K562 (cell line): Measurements from ENCODE around the gene MTG2. TPM values are rescaled to one million over a fixed set of nuclear protein-coding genes. Genes with fewer than 3 reads are reported as not detected.

ENCODE experiments used
- CAMTA2 ChIP-seq: fragments of 250-450 bp; sonication (Bioruptor Pico); conservative IDR thresholded peaks from 2 replicates; pipeline ENCODE4 v1.5.1; 2022
- COPS2 ChIP-seq: fragments of 450-650 bp; conservative IDR thresholded peaks from 2 replicates; pipeline ENCODE4 v1.6.1; 2016; ENCODE audit warnings: mild to moderate bottlenecking, moderate library complexity
- CUX1 ChIP-seq: fragments of 200-800 bp; sonication (Bioruptor generic); IDR thresholded peaks from 2 replicates; pipeline ENCODE4 v1.6.1; 2016; ENCODE audit warnings: missing genetic modification characterization, missing compliant biosample characterization
- FOXA3 ChIP-seq, 2 experiments: fragments of 450-650 bp in 1 of 2; sonication (generic) in 1 of 2; formaldehyde crosslinking; IDR thresholded peaks in 1 of 2; conservative IDR thresholded peaks in 1 of 2; 2 replicates each; pipeline versions ENCODE4 v1.4.0 to v1.8.0; 2020 to 2022; ENCODE audit warnings: mild to moderate bottlenecking in 2 of 2, missing genetic modification reagents in 1 of 2
- MED1 ChIP-seq: sonication (generic); formaldehyde crosslinking; IDR thresholded peaks from 2 replicates; pipeline ENCODE4 v1.8.1; 2023; ENCODE audit warnings: missing genetic modification reagents, borderline replicate concordance
- NEUROD1 ChIP-seq: fragments of 150-350 bp; IDR thresholded peaks from 2 replicates; pipeline ENCODE4 v1.6.1; 2014; ENCODE audit warnings: borderline replicate concordance, low read length, low read depth; ENCODE audit not compliant: partially characterized antibody
- NUFIP1 ChIP-seq: fragments of 450-650 bp; IDR thresholded peaks from 2 replicates; pipeline ENCODE4 v1.6.1; 2018; ENCODE audit not compliant: partially characterized antibody
- PBX2 ChIP-seq, 2 experiments: IDR thresholded peaks in 1 of 2; conservative IDR thresholded peaks in 1 of 2; 2 replicates each; pipeline ENCODE4 v1.6.1; 2016; ENCODE audit warnings: low read depth in 2 of 2, mild to moderate bottlenecking in 1 of 2, missing compliant biosample characterization in 1 of 2, missing genetic modification characterization in 1 of 2, moderate library complexity in 1 of 2
- POLR2A ChIP-seq: fragments of 450-650 bp; conservative IDR thresholded peaks from 2 replicates; pipeline ENCODE4 v1.6.1; 2016
- RAD51 ChIP-seq: fragments of 450-650 bp; IDR thresholded peaks from 2 replicates; pipeline ENCODE4 v1.7.1; 2016; ENCODE audit warnings: low read depth, mild to moderate bottlenecking, borderline replicate concordance
- RB1 ChIP-seq: fragments of 450-650 bp; IDR thresholded peaks from 2 replicates; pipeline ENCODE4 v1.6.1; 2017; ENCODE audit warnings: low read depth, mild to moderate bottlenecking
- RBM22 ChIP-seq: fragments of 200-400 bp; formaldehyde crosslinking; IDR thresholded peaks from 2 replicates; pipeline ENCODE4 v1.6.1; 2018; ENCODE audit warnings: low read length, low read depth; ENCODE audit not compliant: poor library complexity, severe bottlenecking
- SMARCE1 ChIP-seq: fragments of 450-650 bp; IDR thresholded peaks from 2 replicates; pipeline ENCODE4 v1.7.1; 2016; ENCODE audit warnings: mild to moderate bottlenecking
- SPI1 ChIP-seq: IDR thresholded peaks from 2 replicates; pipeline ENCODE4 v1.6.1; 2011; ENCODE audit warnings: low read depth, low read length, control low read depth, borderline replicate concordance
- TAL1 ChIP-seq: fragments of 450-650 bp; IDR thresholded peaks from 2 replicates; pipeline ENCODE4 v1.6.1; 2016; ENCODE audit warnings: mild to moderate bottlenecking
- ZBTB12 ChIP-seq: fragments of 250-450 bp; sonication (Bioruptor Pico); IDR thresholded peaks from 2 replicates; pipeline ENCODE4 v1.4.0; 2020
- ZBTB17 ChIP-seq: fragments of 450-650 bp; formaldehyde crosslinking; IDR thresholded peaks from 2 replicates; pipeline ENCODE4 v1.4.0; 2020; ENCODE audit warnings: mild to moderate bottlenecking
- ZC3H8 ChIP-seq: fragments of 450-650 bp; IDR thresholded peaks from 2 replicates; pipeline ENCODE4 v1.6.1; 2017
- ZNF232 ChIP-seq: sonication (generic); formaldehyde crosslinking; IDR thresholded peaks from 2 replicates; pipeline ENCODE4 v1.8.0; 2022; ENCODE audit warnings: mild to moderate bottlenecking, missing genetic modification reagents
- ZNF695 ChIP-seq: fragments of 450-650 bp; formaldehyde crosslinking; IDR thresholded peaks from 2 replicates; pipeline ENCODE4 v1.4.0; 2020; ENCODE audit warnings: mild to moderate bottlenecking, moderate library complexity
- polyA plus RNA-seq, 8 experiments: library from polyadenylated mRNA; depleted of rRNA in 4 of 8; stranded (reverse) in 5 of 8; unstranded in 3 of 8; fragments of >200 nt; fragmentation: Nextera tagmentation in 2 of 8; fragmentation: Illumina TruSeq in 1 of 8; extraction: Ambion mirVana in 2 of 8; extraction: Trizol in 1 of 8; gene quantifications; 2 replicates each; pipeline versions ENCODE4 v1.2.1 to v1.2.3, GENCODE V29; 2011 to 2014; ENCODE audit warnings: inconsistent platforms in 1 of 8, missing spikeins in 1 of 8
- total RNA-seq, 7 experiments: library from RNA; depleted of rRNA in 6 of 7; stranded (reverse); fragments of >200 nt in 6 of 7; fragmentation: Illumina TruSeq in 2 of 7; extraction: Trizol in 2 of 7; gene quantifications; 2 replicates each; pipeline versions ENCODE4 v1.2.1 to v1.2.3, GENCODE V29; 2011 to 2021; ENCODE audit warnings: low replicate concordance in 1 of 7

MTG2 gene
- total and polyA plus RNA-seq, 9 of the 15 experiments (the other 6 are each of a cell fraction or from before 2014, with no cell fraction given) = 8.7 to 67.5 (median 44.5) TPM

GRCh38 chr20:62146019-62146755 lies 36.6 kb upstream of the MTG2 start (continued):
- TF ChIP-seq MED1 (CRISPR knock-in tag) = 0 out of 2 replicates have a peak, but pooled peaks have one; percentile 43
- TF ChIP-seq POLR2A = no peak
- TF ChIP-seq PBX2 (CRISPR knock-in tag; IDR thresholded peaks at IDR 0.05; ENCODE audit: low read depth) = no peak
- TF ChIP-seq PBX2 (tag; conservative IDR thresholded peaks at IDR 0.05; ENCODE audit: low read depth) = peak; percentile 57; the same call in 1 of the 2 replicates
- peak; percentile 31; the same call in 1 of the 2 replicates for TF ChIP-seq SMARCE1
- peak; percentile 51 for TF ChIP-seq TAL1
- TF ChIP-seq NEUROD1 = no peak
- no peak; the same call in 1 of the 2 replicates for TF ChIP-seq RB1
- TF ChIP-seq NUFIP1 = peak; percentile 59
- TF ChIP-seq ZNF232 (CRISPR knock-in tag) = peak; percentile 59; the same call in 1 of the 2 replicates
- TF ChIP-seq RAD51 = peak; percentile 95
- no peak for TF ChIP-seq ZC3H8
- no peak for TF ChIP-seq COPS2
- TF ChIP-seq FOXA3 (CRISPR knock-in tag; conservative IDR thresholded peaks at IDR 0.05 in 1 of 2, IDR thresholded peaks at IDR 0.05 in 1 of 2) = no peak
- 0 out of 2 replicates have a peak, but pooled peaks have one; percentile 15 for TF ChIP-seq CUX1 (CRISPR knock-in tag)
- TF ChIP-seq ZBTB12 = peak; percentile 58; the same call in 1 of the 2 replicates
- 0 out of 2 replicates have a peak, but pooled peaks have one; percentile 46 for TF ChIP-seq ZBTB17 (CRISPR knock-in tag)
- TF ChIP-seq ZNF695 (CRISPR knock-in tag) = no peak
- no peak for TF ChIP-seq CAMTA2 (CRISPR knock-in tag)
- no peak for TF ChIP-seq RBM22
- no peak for TF ChIP-seq SPI1
